ENCODE measurements around the gene TEAD1.
A peak's percentile ranks its signal among the peaks of the same experiment; 100 is the strongest.

TEAD1 gene

DNA sequence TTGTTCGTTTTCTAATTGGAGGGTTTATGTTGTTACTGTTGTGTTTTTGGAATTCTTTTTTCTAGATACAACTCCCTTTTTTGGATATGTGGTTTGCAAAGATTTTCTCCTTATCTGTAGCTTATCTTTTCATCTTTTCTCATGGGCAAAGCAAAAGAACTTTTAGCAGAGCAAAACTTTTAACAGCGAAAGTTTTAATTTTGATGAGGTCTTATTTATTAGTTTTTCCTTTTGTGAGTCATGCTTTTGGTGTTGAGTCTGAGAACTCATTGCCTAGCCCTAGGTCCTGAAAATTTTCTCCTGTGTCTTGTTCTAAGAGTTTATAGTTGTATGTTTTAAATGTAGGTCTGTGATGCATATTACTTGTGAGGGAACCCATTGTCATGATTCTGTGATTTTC, 99.4 kb downstream of the TEAD1 start:
- no peak overlapping the region for H3K4me3 ChIP-seq (replicated peaks in 1 of 2; ENCODE audit: low read depth in 2 of 2, low read length in 2 of 2)
- DNase-seq (ENCODE audit: low read depth in 2 of 2) = no peak
- TF ChIP-seq, protein P1, sequence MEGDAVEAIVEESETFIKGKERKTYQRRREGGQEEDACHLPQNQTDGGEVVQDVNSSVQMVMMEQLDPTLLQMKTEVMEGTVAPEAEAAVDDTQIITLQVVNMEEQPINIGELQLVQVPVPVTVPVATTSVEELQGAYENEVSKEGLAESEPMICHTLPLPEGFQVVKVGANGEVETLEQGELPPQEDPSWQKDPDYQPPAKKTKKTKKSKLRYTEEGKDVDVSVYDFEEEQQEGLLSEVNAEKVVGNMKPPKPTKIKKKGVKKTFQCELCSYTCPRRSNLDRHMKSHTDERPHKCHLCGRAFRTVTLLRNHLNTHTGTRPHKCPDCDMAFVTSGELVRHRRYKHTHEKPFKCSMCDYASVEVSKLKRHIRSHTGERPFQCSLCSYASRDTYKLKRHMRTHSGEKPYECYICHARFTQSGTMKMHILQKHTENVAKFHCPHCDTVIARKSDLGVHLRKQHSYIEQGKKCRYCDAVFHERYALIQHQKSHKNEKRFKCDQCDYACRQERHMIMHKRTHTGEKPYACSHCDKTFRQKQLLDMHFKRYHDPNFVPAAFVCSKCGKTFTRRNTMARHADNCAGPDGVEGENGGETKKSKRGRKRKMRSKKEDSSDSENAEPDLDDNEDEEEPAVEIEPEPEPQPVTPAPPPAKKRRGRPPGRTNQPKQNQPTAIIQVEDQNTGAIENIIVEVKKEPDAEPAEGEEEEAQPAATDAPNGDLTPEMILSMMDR (IDR thresholded peaks at IDR 0.05; ENCODE audit: low read depth, low read length) = no peak

DNA sequence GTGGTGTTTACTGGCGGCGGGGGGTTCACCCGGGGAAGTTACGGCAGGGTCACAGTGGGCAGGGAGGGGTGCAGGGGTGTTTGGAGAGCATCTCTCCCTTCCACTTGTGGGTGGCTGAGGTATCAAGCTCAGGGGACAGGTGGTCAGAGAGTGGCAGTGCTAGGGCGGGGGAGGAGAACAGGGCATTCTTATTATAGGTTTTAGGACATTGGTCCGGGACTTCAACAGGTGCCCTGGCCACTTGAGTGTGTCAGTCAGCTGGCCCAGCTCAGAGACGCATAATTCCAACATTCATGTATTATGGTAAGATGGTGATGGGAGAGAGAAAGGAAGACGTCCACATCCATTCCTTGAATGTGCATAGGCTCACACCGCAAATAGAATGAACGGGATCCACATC, 101.7 kb downstream of the TEAD1 start:
- TF ChIP-seq, protein P1 (IDR thresholded peaks at IDR 0.05; ENCODE audit: low read depth, low read length) = no peak
- no peak for DNase-seq (ENCODE audit: low read depth in 2 of 2)
- no peak overlapping the region for H3K4me3 ChIP-seq (replicated peaks in 1 of 2; ENCODE audit: low read depth in 2 of 2, low read length in 2 of 2)

DNA sequence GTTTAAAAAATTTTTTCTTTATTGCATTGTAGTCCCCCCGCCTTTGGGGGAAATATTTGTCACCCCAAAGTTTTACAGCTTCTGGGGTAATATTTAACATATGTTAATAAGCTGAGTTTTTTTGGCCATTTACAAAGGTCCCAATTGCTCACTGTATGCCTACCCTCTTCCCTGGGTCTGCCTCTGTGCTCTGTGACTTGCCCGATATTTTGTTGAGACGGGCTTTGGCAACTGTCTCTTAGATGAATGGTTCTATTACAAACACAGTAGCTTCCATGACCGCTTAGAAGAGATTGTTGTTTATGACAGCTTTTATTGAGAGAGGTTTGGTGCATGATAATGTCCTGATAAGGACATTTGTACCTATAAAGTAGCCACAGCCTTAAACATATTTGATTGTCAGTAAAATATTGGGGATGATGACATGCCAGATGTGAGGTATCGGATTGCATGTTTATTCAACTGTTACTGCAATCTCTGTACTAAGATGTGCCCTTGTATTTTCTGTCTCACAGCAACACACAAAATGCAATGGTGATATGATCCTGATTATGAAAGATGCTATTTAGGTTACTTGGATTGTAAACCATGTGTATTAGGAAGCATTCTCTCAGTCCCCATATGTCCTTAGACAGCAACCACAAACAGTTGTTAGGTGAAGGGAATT, 103.1 kb downstream of the TEAD1 start:
- DNase-seq (ENCODE audit: low read depth in 2 of 2) = peak; percentile 64 to 67
- TF ChIP-seq, protein P1 (IDR thresholded peaks at IDR 0.05; ENCODE audit: low read depth, low read length) = no peak
- H3K4me3 ChIP-seq (replicated peaks in 1 of 2; ENCODE audit: low read depth in 2 of 2, low read length in 2 of 2) = no peak overlapping the region

DNA sequence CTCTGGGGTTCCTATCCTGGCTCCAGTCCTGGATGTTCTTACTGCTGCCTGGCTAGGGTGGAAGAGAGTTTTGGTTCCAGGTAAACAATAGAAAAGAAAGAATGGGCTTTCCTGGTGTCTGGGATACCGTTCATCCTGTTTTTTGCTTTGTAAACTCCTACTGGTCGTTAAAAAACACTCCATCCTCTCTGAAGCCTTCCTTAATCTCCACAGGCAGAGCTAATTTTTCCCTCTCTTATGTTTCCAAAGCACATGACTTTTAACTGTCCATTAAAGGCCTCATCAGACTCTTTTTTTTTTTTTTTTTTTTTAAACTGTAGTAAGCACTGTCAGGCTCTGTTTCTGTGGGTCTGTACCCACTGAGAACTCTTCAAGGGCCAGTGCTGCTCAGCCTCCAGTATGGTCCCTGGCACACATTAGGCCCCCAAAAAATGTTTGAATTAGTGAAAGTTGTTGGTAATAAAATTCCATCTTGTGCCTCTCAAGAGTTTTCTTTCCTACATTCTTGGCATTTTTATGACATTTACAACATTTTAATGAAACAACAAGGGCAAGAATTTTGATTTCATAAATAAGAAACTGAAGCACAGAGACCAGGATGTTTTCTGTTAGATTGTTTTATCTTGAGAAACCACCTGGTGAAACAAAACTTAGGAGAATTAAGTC, 104.2 kb downstream of the TEAD1 start:
- H3K4me3 ChIP-seq (replicated peaks in 1 of 2; ENCODE audit: low read depth in 2 of 2, low read length in 2 of 2) = no peak overlapping the region
- DNase-seq (ENCODE audit: low read depth in 2 of 2) = no peak
- TF ChIP-seq, protein P1 (IDR thresholded peaks at IDR 0.05; ENCODE audit: low read depth, low read length) = no peak

DNA sequence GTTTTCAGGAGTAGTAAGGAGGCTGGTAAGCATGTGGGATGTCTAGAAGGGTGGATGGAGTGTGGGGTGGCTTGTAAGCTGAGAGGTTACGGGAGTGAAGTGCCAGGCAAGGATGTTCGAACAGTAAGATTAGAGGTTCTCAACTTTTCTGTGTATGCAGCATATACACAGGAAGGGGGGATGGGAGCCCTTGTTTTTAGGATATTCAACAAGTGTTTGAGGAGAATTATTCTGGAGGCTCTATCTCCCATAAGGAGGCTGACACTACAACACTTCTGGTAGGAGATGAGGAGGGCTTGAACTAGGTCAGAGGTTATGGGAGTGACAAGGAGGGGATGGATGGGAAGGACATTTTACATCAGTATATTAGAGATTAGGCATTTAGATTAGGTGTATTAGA, 109.5 kb downstream of the TEAD1 start:
- H3K4me3 ChIP-seq (replicated peaks in 1 of 2; ENCODE audit: low read depth in 2 of 2, low read length in 2 of 2) = no peak overlapping the region
- TF ChIP-seq, protein P1 (IDR thresholded peaks at IDR 0.05; ENCODE audit: low read depth, low read length) = no peak

DNA sequence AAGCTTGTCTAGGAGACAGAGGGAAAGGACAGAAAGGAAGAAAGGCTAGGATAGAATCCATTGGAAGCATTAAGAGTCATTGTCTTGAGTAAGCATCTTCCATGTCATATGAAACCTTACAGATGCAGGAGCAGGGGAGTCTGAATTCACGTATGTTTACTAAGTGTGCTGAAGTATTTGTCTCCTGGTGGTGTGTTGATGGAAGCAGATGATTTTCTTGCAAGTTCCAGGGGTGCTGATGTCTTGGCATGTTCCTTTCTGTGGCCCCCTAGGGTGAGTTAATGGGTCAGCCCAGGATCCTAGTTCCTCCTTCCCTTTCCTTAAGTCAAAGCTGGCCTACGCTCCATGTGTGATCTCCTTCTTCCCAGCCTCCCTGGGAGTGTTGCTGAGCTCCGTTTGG, 110.2 kb downstream of the TEAD1 start:
- H3K4me3 ChIP-seq (replicated peaks in 1 of 2; ENCODE audit: low read depth in 2 of 2, low read length in 2 of 2) = no peak overlapping the region
- DNase-seq (ENCODE audit: low read depth in 2 of 2) = no peak
- TF ChIP-seq, protein P1 (IDR thresholded peaks at IDR 0.05; ENCODE audit: low read depth, low read length) = no peak

More for the DNA sequence above, 109.5 kb downstream of the TEAD1 start:
- DNase-seq (ENCODE audit: low read depth in 2 of 2) = no peak

Data from cardiac fibroblast (primary cell).